HepG2 (cell line): ENCODE measurements around the gene TBC1D24. TPM values are rescaled to one million over a fixed set of nuclear protein-coding genes. Genes with fewer than 3 reads are reported as not detected.

Experiments used
- ATF7 ChIP-seq, 2 experiments: fragments of 450-650 bp in 1 of 2; sonication (generic) in 1 of 2; formaldehyde crosslinking in 1 of 2; IDR thresholded peaks; 2 replicates each; pipeline versions ENCODE4 v1.4.0 to v1.6.1; 2016 to 2020; ENCODE audit warnings: antibody characterized with exemption in 1 of 2, mild to moderate bottlenecking in 1 of 2, missing genetic modification reagents in 1 of 2
- EZH2 ChIP-seq: conservative IDR thresholded peaks from 2 replicates; pipeline ENCODE4 v1.6.1; 2012; ENCODE audit warnings: mild to moderate bottlenecking, low read depth, low read length, moderate library complexity
- GABPB1 ChIP-seq: IDR thresholded peaks from 2 replicates; pipeline ENCODE4 v1.6.1; 2016; ENCODE audit warnings: mild to moderate bottlenecking, missing genetic modification reagents, moderate library complexity, missing compliant biosample characterization
- HMG20A ChIP-seq: IDR thresholded peaks from 2 replicates; pipeline ENCODE4 v1.6.1; 2016; ENCODE audit warnings: borderline replicate concordance
- KDM6A ChIP-seq: IDR thresholded peaks from 2 replicates; pipeline ENCODE4 v1.6.1; 2016; ENCODE audit warnings: low read depth
- KLF12 ChIP-seq: sonication (generic); formaldehyde crosslinking; IDR thresholded peaks from 2 replicates; pipeline ENCODE4 v1.4.0; 2020; ENCODE audit warnings: missing genetic modification reagents, borderline replicate concordance
- KLF6 ChIP-seq: IDR thresholded peaks from 2 replicates; pipeline ENCODE4 v1.8.0; 2016; ENCODE audit warnings: missing biosample characterization, missing genetic modification reagents
- PCBP2 ChIP-seq: fragments of 200-400 bp; formaldehyde crosslinking; optimal IDR thresholded peaks from 2 replicates; pipeline ENCODE3; 2018; ENCODE audit warnings: low read length, low read depth; ENCODE audit not compliant: poor library complexity, severe bottlenecking
- TBX2 ChIP-seq: sonication (generic); formaldehyde crosslinking; IDR thresholded peaks from 2 replicates; pipeline ENCODE4 v1.5.0; 2020; ENCODE audit warnings: missing genetic modification reagents, mild to moderate bottlenecking, borderline replicate concordance
- TBX3 ChIP-seq: fragments of 450-650 bp; IDR thresholded peaks from 2 replicates; pipeline ENCODE4 v1.6.1; 2017; ENCODE audit warnings: antibody characterized with exemption, mild to moderate bottlenecking, inconsistent platforms, borderline replicate concordance
- TEAD3 ChIP-seq: optimal IDR thresholded peaks from 2 replicates; pipeline ENCODE3; 2016; ENCODE audit warnings: borderline replicate concordance
- ZMYM4 ChIP-seq: sonication (generic); formaldehyde crosslinking; IDR thresholded peaks from 2 replicates; pipeline ENCODE4 v1.8.1; 2023; ENCODE audit warnings: mild to moderate bottlenecking, missing genetic modification reagents
- ZNF160 ChIP-seq: sonication (generic); formaldehyde crosslinking; IDR thresholded peaks from 2 replicates; pipeline ENCODE4 v1.8.0; 2022; ENCODE audit warnings: mild to moderate bottlenecking, inconsistent platforms, missing genetic modification reagents
- ZNF33B ChIP-seq: sonication (generic); formaldehyde crosslinking; IDR thresholded peaks from 2 replicates; pipeline ENCODE4 v1.5.1; 2020; ENCODE audit warnings: mild to moderate bottlenecking, missing genetic modification reagents
- ZNF556 ChIP-seq: sonication (generic); formaldehyde crosslinking; IDR thresholded peaks from 2 replicates; pipeline ENCODE4 v1.4.0; 2020; ENCODE audit warnings: mild to moderate bottlenecking, missing genetic modification reagents, borderline replicate concordance
- ZNF614 ChIP-seq: IDR thresholded peaks from 2 replicates; pipeline ENCODE4 v1.6.1; 2018; ENCODE audit warnings: missing biosample characterization, missing genetic modification reagents, inconsistent platforms, borderline replicate concordance
- polyA plus RNA-seq, 8 experiments: library from polyadenylated mRNA; depleted of rRNA in 3 of 8; stranded (reverse) in 7 of 8; unstranded in 1 of 8; fragments of >200 nt; fragmentation: Illumina TruSeq in 4 of 8; extraction: Trizol in 4 of 8; gene quantifications; 2 replicates each; pipeline versions ENCODE4 v1.2.1 to v1.2.3, GENCODE V29; 2011 to 2016; ENCODE audit warnings: low read depth in 4 of 8, missing spikeins in 1 of 8, mixed read lengths in 1 of 8; ENCODE audit not compliant: insufficient read depth in 1 of 8
- total RNA-seq, 5 experiments: library from RNA; depleted of rRNA; stranded (reverse); fragments of >200 nt; fragmentation: Illumina TruSeq; extraction: Trizol; gene quantifications; 2 replicates each; pipeline ENCODE4 v1.2.3, GENCODE V29; 2016; ENCODE audit warnings: low read depth in 1 of 5
- TF ChIP-seq, protein P1 (sequence below): sonication (generic); formaldehyde crosslinking; IDR thresholded peaks from 2 replicates; pipeline ENCODE4 v1.5.1; 2020; ENCODE audit warnings: mild to moderate bottlenecking, moderate library complexity, missing genetic modification reagents
- TF ChIP-seq, protein P2 (sequence below): IDR thresholded peaks from 2 replicates; pipeline ENCODE4 v1.6.1; 2018; ENCODE audit warnings: missing genetic modification reagents, mild to moderate bottlenecking, missing compliant biosample characterization
- TF ChIP-seq, protein P3 (sequence below): sonication (generic); formaldehyde crosslinking; IDR thresholded peaks from 2 replicates; pipeline ENCODE4 v1.9.0; 2022; ENCODE audit warnings: low read depth, missing genetic modification reagents
- TF ChIP-seq, protein P4 (sequence below): sonication (generic); formaldehyde crosslinking; conservative IDR thresholded peaks from 2 replicates; pipeline ENCODE4 v1.8.0; 2022; ENCODE audit warnings: missing genetic modification reagents

Gene TBC1D24
- total and polyA plus RNA-seq, 2 of the 13 experiments (the other 11 are each of a cell fraction or from before 2014, with no cell fraction given), result 7.7 to 13.7 TPM

DNA sequence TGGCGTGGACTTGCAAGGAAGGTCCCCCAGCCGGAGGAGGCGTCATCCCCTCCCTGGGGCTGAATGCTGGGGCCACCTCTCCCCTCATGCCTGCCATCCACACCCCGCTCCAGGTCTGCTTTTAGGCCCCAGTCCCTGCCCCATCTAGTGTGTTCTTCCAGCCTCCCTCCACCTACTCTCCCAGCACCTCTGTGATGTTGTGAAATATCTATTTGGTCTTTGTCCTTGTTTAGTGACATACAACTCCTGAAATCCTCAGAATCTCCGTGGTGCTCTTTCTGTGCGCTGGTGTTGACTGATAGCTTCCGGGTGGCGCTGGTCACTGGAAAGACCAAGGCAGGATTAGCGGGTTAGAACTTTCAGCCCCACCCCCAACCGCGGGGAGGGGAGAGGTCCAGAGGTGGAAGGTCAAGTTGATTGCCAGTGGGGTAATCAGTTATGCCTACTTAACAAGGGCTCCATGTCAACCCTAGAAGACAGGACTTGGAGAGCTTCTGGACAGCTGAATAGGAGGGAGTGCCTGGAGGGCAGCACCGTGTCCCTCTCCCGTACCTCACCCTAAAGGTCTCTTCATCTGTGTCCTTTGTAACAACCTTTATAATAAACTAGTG lies 10.1 kb downstream of the TBC1D24 start (continued):
- peak; percentile 65; the same call in 1 of the 2 replicates for TF ChIP-seq KDM6A (CRISPR knock-in tag)
- TF ChIP-seq KLF6 (CRISPR knock-in tag), result 0 out of 2 replicates have a peak, but pooled peaks have one; percentile 40
- TF ChIP-seq, protein P1, sequence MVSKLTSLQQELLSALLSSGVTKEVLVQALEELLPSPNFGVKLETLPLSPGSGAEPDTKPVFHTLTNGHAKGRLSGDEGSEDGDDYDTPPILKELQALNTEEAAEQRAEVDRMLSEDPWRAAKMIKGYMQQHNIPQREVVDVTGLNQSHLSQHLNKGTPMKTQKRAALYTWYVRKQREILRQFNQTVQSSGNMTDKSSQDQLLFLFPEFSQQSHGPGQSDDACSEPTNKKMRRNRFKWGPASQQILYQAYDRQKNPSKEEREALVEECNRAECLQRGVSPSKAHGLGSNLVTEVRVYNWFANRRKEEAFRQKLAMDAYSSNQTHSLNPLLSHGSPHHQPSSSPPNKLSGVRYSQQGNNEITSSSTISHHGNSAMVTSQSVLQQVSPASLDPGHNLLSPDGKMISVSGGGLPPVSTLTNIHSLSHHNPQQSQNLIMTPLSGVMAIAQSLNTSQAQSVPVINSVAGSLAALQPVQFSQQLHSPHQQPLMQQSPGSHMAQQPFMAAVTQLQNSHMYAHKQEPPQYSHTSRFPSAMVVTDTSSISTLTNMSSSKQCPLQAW (CRISPR knock-in tag), result peak; percentile 96
- TF ChIP-seq, protein P2, sequence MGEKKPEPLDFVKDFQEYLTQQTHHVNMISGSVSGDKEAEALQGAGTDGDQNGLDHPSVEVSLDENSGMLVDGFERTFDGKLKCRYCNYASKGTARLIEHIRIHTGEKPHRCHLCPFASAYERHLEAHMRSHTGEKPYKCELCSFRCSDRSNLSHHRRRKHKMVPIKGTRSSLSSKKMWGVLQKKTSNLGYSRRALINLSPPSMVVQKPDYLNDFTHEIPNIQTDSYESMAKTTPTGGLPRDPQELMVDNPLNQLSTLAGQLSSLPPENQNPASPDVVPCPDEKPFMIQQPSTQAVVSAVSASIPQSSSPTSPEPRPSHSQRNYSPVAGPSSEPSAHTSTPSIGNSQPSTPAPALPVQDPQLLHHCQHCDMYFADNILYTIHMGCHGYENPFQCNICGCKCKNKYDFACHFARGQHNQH (CRISPR knock-in tag), result peak; percentile 85
- peak; percentile 60; the same call in 1 of the 2 replicates for TF ChIP-seq TBX3
- peak; percentile 81 for TF ChIP-seq GABPB1
- TF ChIP-seq KLF12 (CRISPR knock-in tag), result peak; percentile 61; the same call in 1 of the 2 replicates
- 0 out of 2 replicates have a peak, but pooled peaks have one; percentile 29 for TF ChIP-seq ZNF33B
- TF ChIP-seq, protein P3, sequence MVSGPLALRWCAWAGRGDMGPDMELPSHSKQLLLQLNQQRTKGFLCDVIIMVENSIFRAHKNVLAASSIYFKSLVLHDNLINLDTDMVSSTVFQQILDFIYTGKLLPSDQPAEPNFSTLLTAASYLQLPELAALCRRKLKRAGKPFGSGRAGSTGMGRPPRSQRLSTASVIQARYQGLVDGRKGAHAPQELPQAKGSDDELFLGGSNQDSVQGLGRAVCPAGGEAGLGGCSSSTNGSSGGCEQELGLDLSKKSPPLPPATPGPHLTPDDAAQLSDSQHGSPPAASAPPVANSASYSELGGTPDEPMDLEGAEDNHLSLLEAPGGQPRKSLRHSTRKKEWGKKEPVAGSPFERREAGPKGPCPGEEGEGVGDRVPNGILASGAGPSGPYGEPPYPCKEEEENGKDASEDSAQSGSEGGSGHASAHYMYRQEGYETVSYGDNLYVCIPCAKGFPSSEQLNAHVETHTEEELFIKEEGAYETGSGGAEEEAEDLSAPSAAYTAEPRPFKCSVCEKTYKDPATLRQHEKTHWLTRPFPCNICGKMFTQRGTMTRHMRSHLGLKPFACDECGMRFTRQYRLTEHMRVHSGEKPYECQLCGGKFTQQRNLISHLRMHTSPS, result 0 out of 2 replicates have a peak, but pooled peaks have one; percentile 55
- TF ChIP-seq ZNF160, result peak; percentile 59; the same call in 1 of the 2 replicates
- peak; percentile 65; the same call in 1 of the 2 replicates for TF ChIP-seq ZNF614 (CRISPR knock-in tag)
- peak; percentile 72 for TF ChIP-seq TEAD3 (CRISPR knock-in tag)
- no peak for TF ChIP-seq ATF7 (IDR thresholded peaks at IDR 0.05)
- peak; percentile 30; the same call in 1 of the 2 replicates for TF ChIP-seq ATF7 (CRISPR knock-in tag; IDR thresholded peaks at IDR 0.05)
- TF ChIP-seq TBX2 (CRISPR knock-in tag), result peak; percentile 97
- 0 out of 2 replicates have a peak, but pooled peaks have one; percentile 36 for TF ChIP-seq ZMYM4 (CRISPR knock-in tag)
- TF ChIP-seq EZH2, result no peak
- TF ChIP-seq PCBP2, result no peak
- TF ChIP-seq ZNF556 (CRISPR knock-in tag), result peak; percentile 58; the same call in 1 of the 2 replicates
- TF ChIP-seq, protein P4, sequence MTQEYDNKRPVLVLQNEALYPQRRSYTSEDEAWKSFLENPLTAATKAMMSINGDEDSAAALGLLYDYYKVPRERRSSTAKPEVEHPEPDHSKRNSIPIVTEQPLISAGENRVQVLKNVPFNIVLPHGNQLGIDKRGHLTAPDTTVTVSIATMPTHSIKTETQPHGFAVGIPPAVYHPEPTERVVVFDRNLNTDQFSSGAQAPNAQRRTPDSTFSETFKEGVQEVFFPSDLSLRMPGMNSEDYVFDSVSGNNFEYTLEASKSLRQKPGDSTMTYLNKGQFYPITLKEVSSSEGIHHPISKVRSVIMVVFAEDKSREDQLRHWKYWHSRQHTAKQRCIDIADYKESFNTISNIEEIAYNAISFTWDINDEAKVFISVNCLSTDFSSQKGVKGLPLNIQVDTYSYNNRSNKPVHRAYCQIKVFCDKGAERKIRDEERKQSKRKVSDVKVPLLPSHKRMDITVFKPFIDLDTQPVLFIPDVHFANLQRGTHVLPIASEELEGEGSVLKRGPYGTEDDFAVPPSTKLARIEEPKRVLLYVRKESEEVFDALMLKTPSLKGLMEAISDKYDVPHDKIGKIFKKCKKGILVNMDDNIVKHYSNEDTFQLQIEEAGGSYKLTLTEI (CRISPR knock-in tag), result no peak
- TF ChIP-seq HMG20A, result peak; percentile 59; the same call in 1 of the 2 replicates
